ENCODE results near the gene PSTPIP1.

- no peak for TF ChIP-seq CTCF (IDR thresholded peaks at IDR 0.05; ENCODE audit: insufficient read depth, low read depth, low read length)
- no peak for TF ChIP-seq EZH2 (IDR thresholded peaks at IDR 0.05; ENCODE audit: insufficient read depth, low read length)
These were observed 12.6 kb upstream of the PSTPIP1 start for GRCh38 chr15:76982356-76982755.
